Measurements from ENCODE around the gene SAMD4A.

SAMD4A gene

DNA sequence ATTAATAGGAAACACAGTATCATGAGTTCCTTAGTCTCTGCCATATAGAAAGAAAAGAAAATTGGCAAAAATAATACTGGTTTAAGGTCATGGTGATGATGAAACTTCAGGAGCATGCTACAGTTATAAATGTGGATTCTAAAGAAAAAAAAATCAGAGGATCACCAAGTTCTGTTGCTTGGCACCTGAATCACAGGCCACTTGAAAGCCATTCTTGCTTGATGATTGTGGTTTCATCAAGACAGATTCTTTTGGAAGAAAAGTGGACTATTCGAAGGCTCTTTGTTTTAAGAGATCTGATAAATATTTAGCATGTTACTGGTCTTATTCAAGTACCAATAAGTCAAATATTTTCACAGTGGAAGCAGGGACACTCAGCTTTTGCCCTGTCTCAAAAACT lies 148.9 kb downstream of the SAMD4A start:
- ATAC-seq (no peak), DNase-seq (no peak)
- no peaks in the 10 kb centered on the region for H3K9me3 Mint-ChIP-seq
- H3K27me3 Mint-ChIP-seq, result peaks cover 12% of the 10 kb centered on the region
- H3K4me3 Mint-ChIP-seq, result no peak overlapping the region
- H3K4me1 Mint-ChIP-seq, result peaks cover 21% of the 10 kb centered on the region
- H3K27ac Mint-ChIP-seq, result no peak overlapping the region

DNA sequence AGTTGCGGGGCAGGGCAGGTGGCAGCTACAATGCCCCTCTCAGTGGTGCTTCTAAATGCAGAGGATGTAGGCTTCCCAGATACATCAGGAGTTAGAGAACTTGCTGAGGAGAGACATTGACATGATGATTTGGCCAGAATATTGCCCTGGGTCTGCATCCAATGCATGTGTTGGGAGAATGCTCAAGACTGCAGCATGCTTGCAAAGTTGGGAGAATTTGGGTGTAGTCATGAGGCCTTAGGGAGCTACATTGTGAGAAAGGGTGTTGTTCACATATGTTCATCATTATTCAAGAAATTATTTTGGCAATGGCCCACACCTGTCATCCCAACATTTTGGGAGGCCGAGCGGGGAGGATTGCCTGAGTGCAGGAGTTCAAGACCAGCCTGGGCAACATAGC lies 149.9 kb downstream of the SAMD4A start:
- Mint-ChIP-seq H3K27me3 (peaks cover 16% of the 10 kb centered on the region), H3K4me1 (peaks cover 18% of the 10 kb centered on the region), H3K9me3 (no peaks in the 10 kb centered on the region), H3K4me3 (no peak overlapping the region), H3K27ac (no peak overlapping the region)
- ATAC-seq (no peak), DNase-seq (no peak)

DNA sequence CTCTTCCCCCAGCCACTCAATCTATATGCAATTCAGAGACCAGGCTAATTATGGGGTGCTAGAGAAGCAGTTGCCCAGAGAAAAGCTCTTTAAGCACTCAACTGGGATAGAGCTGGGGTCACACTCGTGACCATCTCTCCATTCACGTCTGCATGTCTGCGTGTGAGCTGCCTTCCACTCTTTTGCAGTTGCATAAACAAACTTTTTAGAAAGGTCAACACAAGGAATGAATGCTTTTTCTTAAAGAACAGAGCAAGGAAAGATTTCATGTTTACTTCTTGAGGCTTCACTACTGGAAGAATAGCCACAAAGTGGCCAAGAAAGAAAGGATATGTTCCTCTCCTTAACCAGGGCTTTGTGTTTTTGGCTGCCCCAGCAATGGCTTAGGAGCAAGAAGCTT lies 151.1 kb downstream of the SAMD4A start:
- Mint-ChIP-seq H3K27me3 (peaks cover 16% of the 10 kb centered on the region), H3K4me3 (no peak overlapping the region), H3K4me1 (peaks cover 9% of the 10 kb centered on the region), H3K9me3 (no peaks in the 10 kb centered on the region), H3K27ac (no peak overlapping the region)
- ATAC-seq (no peak), DNase-seq (no peak)

DNA sequence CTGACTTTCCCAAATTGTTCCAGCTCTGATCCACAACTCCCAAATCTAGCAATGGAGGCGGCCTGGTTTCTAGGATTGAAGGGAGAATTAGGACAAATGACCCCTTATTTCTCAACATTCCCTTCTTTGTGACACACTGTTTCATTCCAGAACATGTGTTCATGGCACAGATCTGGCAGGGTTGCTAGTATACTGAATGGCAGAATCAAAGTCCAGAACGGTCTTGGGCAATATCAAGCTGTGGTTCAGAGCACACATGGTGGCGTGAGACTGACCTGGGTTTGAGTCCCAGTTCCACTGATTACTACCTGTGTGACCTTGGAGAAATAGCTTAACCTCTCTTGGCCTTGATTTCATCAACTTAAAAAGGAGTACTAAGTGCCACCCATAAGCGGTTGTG lies 152.5 kb downstream of the SAMD4A start:
- Mint-ChIP-seq H3K4me1 (peaks cover 9% of the 10 kb centered on the region), H3K9me3 (no peaks in the 10 kb centered on the region), H3K27me3 (peaks cover 26% of the 10 kb centered on the region), H3K27ac (no peak overlapping the region), H3K4me3 (no peak overlapping the region)
- ATAC-seq (no peak), DNase-seq (no peak)

DNA sequence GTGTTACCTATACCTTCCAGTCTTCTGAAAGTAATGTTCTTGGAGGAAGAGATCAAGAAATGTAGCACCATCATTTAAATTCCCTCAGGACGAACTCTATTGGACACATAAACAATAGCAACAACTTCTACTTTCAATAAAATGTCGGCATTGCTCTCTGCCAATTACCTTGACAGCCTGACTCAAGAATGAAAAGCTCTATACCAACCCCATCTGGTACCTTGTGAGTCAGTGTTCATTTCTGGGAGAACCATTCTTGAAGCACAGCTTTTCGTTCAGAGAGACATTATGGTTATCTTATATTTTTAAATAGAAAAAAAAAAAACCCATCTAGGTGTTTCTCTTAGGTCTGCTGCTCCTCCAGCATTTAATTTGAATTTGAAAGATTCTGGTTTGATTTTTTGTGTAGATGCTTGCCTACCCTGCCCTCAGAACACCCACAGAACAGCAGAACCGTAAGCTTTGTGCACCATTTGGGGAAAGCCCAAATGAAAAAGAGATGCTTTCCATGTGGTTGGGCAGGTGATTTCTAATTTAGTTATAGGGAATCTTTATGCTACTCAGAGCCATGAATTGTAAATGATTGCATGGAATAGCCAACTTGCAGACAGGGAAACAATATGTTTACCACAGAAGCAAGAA lies 156.0 kb downstream of the SAMD4A start:
- Mint-ChIP-seq H3K27ac (no peak overlapping the region), H3K27me3 (peaks cover 29% of the 10 kb centered on the region), H3K4me1 (peaks cover 18% of the 10 kb centered on the region), H3K9me3 (no peaks in the 10 kb centered on the region), H3K4me3 (no peak overlapping the region)
- peak; percentile 72 for ATAC-seq
- no peak for DNase-seq

DNA sequence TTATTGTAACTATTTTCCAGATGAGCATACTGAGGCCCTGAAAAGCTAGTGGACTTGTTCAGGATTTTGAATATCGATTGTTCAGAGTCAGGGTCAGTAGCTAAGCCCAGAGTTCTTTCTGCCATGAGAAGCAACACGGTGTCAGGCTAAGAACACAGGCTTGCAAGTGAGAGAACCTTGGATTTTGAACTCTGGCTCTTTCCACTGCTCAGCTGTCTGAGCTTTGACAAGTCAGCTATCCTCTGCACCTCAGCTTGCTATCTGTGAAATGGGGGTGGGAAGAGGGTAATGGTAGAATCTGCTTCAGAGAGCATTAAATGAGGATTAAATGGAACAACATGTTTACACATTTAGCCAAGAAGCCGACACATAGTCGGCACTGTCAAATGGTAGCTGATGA lies 157.2 kb downstream of the SAMD4A start:
- no peaks in the 10 kb centered on the region for H3K9me3 Mint-ChIP-seq
- peaks cover 29% of the 10 kb centered on the region for H3K27me3 Mint-ChIP-seq
- no peak overlapping the region for H3K4me3 Mint-ChIP-seq
- no peak overlapping the region for H3K27ac Mint-ChIP-seq
- no peak for ATAC-seq
- H3K4me1 Mint-ChIP-seq, result peaks cover 30% of the 10 kb centered on the region
- DNase-seq, result no peak

DNA sequence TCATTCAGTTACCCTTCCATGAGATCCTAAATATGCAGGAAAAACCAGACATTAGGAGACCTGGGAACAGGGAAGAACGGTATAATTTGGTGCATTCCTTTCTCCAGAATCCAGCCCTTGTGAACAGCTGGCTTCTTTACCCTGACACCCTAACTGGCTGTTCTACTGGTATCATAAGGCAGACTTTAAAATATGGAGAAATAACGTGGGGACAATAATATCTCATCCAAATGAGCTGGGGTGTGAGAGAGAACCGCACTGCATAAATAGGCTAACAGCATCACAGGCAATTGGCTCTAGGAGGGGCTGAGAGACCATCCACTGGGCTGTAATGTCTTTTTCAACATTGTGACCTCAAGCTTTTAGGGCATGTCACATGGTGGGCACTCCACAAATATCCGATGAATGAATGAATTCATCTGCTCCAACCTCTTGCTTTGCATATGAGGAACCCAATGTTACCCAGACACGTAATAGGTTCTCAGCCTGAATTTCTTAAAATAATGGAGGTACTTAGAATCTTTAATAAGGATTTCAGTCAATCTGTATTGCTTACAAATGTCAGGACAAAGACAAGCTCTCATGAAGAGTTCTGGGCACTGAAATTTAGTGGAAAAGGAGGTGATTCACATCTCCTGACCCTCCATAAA lies 157.9 kb downstream of the SAMD4A start:
- Mint-ChIP-seq H3K27ac (no peak overlapping the region), H3K27me3 (peaks cover 29% of the 10 kb centered on the region)
- ATAC-seq, result no peak

DNA sequence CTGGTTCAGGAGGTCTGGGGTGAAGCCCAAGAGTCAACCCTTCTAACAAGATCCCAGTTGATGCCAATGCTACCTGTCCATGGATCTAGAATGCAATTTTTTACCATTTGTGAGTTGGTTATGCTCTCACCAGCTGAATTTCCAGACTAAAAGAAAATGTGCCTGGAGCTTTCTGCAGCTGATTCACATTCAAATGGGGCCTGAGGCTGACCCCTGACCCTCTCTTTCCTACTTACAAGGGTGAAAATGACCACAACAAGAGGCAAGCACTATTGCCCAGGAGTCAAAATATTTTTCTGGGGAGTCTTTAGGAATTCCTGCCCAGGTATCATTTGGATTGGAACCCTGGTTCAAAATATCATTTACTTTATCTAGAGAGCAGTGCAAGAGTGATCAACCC lies 159.1 kb downstream of the SAMD4A start:
- Mint-ChIP-seq H3K27ac (no peak overlapping the region), H3K27me3 (peaks cover 24% of the 10 kb centered on the region), H3K9me3 (no peaks in the 10 kb centered on the region), H3K4me3 (no peak overlapping the region), H3K4me1 (peaks cover 43% of the 10 kb centered on the region)
- DNase-seq, result no peak
- ATAC-seq, result no peak

More for the DNA sequence above, 157.9 kb downstream of the SAMD4A start:
- H3K4me1 Mint-ChIP-seq, result peaks cover 37% of the 10 kb centered on the region
- H3K4me3 Mint-ChIP-seq, result no peak overlapping the region
- H3K9me3 Mint-ChIP-seq, result no peaks in the 10 kb centered on the region
- DNase-seq, result no peak

DNA sequence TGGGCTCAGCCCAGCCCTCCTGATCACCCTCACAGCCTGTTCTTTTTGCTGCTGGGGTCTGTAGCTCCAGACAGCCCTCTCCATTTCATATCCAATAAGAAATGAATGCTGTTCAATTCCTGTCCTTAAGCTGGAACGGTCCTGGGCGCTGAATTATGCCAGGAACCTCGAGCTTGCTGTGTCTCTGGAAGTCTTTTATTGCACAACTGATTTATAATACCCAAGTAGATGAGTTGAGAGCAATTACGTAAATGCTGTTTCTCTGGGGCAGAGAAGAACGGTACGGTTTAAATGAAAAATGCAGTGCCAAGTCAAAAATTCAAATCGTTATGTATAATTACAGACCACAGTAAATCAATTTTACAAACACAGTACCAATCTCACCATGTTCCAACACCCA lies 161.0 kb downstream of the SAMD4A start:
- ATAC-seq (no peak), DNase-seq (no peak)
- Mint-ChIP-seq H3K27ac (no peak overlapping the region), H3K4me3 (no peak overlapping the region), H3K9me3 (no peaks in the 10 kb centered on the region), H3K27me3 (peaks cover 22% of the 10 kb centered on the region), H3K4me1 (peaks cover 51% of the 10 kb centered on the region)

DNA sequence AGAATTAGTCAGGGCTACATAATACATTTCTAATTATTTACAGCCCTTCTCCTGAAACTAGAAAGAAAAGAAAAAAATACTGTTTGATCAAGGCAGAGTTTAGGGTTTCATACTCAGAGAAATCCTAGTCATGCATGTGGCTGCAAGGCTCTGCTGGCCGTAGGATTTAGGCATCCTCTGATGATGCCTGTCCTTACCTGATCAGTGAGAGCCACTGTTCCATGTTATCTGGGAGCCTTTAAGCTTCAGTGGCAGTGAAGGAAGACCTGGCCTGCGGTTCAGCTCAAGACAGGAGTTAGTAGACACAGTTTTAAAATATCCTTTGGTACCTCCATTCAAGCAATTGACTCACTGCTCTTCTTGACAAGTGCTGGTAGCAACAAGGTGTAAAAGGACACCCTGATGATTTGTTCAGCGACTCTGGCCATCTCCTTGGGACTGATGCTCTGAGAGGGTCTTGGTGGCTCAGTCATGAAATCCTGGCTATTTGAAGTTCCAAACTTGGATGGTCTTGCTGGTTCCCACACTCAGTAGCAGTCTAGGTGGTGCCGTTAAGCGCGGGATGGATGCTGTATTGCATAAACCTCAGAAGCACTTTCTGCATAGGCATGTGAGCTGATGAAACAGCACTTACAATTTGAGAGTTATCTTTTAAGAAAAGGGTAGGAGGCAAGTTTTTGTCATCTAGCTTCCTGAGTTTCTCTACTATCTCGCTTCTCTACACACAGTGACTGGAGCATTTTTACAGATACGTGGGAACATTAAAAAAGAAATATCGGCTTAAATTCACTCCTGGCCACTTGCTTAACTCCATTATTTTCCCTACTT lies 162.0 kb downstream of the SAMD4A start:
- H3K4me1 Mint-ChIP-seq, result peaks cover 61% of the 10 kb centered on the region
- no peak for ATAC-seq
- no peak overlapping the region for H3K27ac Mint-ChIP-seq
- no peaks in the 10 kb centered on the region for H3K9me3 Mint-ChIP-seq
- peaks cover 16% of the 10 kb centered on the region for H3K27me3 Mint-ChIP-seq
- H3K4me3 Mint-ChIP-seq, result no peak overlapping the region
- DNase-seq, result no peak

DNA sequence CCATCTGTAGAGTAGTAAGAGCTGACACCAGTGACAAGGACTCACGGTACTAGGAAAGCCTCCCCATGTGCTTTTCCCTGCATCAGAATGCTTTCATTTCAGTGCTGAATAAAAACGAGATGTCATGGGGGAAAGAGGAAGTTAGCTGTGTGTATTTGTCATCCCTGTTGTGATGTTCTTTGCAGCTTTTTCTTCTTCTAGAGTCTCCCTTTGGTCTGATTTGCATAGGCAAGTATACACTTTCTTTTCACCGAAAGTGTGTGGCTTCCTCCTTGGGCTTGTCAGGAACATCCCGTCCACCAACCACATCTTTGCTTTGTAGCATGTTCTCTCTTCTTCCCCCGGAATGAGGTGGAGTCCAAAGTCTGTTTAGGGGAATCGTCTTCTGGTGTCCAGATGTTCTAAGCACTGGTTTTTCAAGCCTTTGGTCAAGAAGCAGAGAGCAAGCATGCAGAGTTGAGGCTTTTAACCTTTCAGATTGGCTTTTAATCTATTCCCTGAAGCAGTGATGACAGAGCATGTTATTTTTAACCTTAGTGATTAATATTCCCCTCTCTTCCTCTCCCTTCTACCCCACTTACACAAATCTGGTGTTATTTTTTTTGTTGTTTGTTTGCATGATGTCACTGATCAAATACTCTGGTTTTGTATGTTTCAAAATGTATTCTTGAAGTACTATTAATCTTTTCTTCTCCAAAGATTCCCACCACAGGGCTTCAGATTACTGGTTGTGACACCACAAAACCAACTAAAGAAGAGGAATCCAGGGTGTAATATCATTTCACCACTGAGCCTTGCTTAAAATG lies 163.4 kb downstream of the SAMD4A start:
- Mint-ChIP-seq H3K27ac (peak overlapping the region; percentile 59 to 80), H3K4me3 (peak overlapping the region; percentile 19 to 58), H3K4me1 (peaks cover 70% of the 10 kb centered on the region), H3K27me3 (peaks cover 9% of the 10 kb centered on the region), H3K9me3 (no peaks in the 10 kb centered on the region)
- ATAC-seq, result peak; percentile 96
- DNase-seq, result peak; percentile 14 to 58

DNA sequence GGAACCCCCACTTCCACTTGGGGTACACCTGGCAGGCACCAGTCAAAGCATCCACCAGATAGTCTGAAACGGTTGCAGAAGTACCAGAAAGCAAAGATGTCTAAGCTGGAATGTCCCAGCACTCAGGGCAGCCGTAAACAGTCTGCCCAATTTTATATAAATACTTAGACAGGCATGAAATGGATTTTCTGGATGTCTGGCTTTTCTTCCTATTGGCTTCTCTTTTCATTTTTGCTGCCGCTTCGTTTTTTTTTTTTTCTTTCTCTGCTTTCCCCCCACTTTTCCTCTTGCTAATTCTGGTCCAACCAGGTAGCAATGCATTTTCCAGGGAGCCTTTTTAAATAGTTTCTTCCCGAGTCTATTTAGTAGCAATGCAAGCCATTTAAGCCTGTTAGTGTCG lies 168.0 kb downstream of the SAMD4A start:
- ATAC-seq, result no peak
- peaks cover 87% of the 10 kb centered on the region for H3K4me1 Mint-ChIP-seq
- H3K4me3 Mint-ChIP-seq, result no peak overlapping the region
- no peak overlapping the region for H3K27ac Mint-ChIP-seq
- DNase-seq, result no peak
- no peaks in the 10 kb centered on the region for H3K9me3 Mint-ChIP-seq
- H3K27me3 Mint-ChIP-seq, result no peaks in the 10 kb centered on the region

DNA sequence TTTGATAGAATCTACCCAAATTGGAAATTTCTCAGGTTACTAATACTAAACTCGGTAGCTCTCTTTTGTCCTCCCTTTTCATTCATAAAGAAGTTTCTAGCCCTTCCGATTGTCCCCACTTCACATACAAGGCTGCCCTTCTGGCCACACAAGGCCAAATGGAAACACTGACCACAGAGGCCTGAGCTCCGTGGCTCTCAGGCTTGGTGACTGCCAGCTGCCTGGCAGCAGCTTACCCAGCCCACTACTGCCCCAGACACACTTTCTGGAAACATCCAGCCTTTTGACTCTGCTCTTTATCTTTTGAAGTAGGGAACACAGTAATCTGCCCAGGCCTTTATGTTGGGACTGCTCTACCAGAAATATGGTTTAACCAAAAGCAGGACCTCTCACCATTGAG lies 168.5 kb downstream of the SAMD4A start:
- peaks cover 82% of the 10 kb centered on the region for H3K4me1 Mint-ChIP-seq
- no peak for DNase-seq
- H3K27ac Mint-ChIP-seq, result no peak overlapping the region
- ATAC-seq, result no peak
- H3K27me3 Mint-ChIP-seq, result no peaks in the 10 kb centered on the region
- no peaks in the 10 kb centered on the region for H3K9me3 Mint-ChIP-seq
- no peak overlapping the region for H3K4me3 Mint-ChIP-seq

DNA sequence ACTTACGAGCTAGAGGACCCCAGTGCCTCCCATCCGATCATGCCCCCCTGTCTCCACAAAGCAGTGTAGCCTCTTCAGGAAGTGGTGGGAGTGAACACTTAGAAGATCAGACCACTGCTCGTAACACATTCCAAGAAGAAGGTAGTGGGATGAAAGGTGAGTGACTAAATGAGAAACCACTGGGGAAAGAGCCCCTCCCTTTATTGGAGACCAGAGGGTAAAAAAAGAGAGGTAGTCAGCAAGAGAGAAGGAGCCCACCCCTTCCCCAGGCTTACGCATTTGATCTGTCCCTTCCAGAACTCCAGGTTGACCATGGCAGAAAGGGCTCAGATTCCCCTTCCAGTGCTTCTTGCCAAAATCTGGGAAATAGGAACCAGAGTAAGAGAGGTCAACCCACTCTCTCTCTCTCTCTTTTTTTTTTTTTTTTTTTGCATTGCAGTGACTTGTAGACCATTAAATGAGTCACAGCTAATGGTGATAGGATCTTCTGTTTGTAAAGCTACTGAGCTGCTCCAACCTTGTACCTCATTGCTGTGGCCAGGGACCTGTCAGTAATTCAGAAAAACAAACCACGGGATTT lies 170.3 kb downstream of the SAMD4A start:
- DNase-seq, result peak; percentile 30 to 38
- H3K27ac Mint-ChIP-seq, result peak overlapping the region; percentile 40 to 85
- H3K4me3 Mint-ChIP-seq, result peak overlapping the region; percentile 73 to 75
- no peaks in the 10 kb centered on the region for H3K9me3 Mint-ChIP-seq
- H3K4me1 Mint-ChIP-seq, result peaks cover 85% of the 10 kb centered on the region
- no peaks in the 10 kb centered on the region for H3K27me3 Mint-ChIP-seq
- ATAC-seq, result peak; percentile 87

DNA sequence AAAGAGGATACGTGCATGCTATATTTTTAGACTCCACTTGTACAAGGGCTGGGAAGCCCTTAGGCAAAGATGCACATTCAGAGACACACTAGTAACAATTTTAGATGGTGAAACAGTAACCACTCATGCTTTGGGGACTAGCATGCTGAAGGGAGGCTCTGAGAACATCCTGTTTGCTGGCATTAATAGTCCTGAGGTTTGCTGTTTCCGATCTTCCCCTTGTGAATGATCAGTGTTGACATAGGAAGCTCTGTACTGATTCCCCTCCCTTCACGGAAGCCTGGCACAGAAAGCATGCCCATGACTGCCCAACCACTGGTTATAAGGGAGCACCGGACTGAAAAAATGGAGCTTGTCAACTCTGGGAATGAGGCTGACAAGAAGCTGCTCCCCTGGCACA lies 171.1 kb downstream of the SAMD4A start:
- no peak for DNase-seq
- Mint-ChIP-seq H3K4me3 (peak overlapping the region; percentile 73 to 75), H3K27ac (peak overlapping the region in 1 of 2 donors; percentile 63), H3K27me3 (no peaks in the 10 kb centered on the region), H3K4me1 (peaks cover 89% of the 10 kb centered on the region), H3K9me3 (no peaks in the 10 kb centered on the region)
- no peak for ATAC-seq

Data from stimulated activated naive CD8-positive, alpha-beta T cell treated with anti-CD3 and anti-CD28 coated beads, Interleukin-15, amount 100 ng/mL, for 72 hours (primary cell).